HepG2 (cell line): ENCODE results near the gene NXPE3. TPM values are rescaled to one million over a fixed set of nuclear protein-coding genes. Genes with fewer than 3 reads are reported as not detected.

Source experiments
- ATAC-seq: fragments of 200-7000 bp; cut with Tn5 transposase; 3 replicates; pipeline ENCODE4 v1.9.1; 2020; ENCODE audit warnings: mild to moderate bottlenecking, moderate library complexity
- BruUV-seq: library from RNA; stranded (reverse); fragments of 400-500 nt; replicated peaks from 2 replicates; lab custom pipeline; 2021; lab: Mats Ljungman, UMichigan
- CTCF ChIA-PET: fragments of 300-600 bp; formaldehyde crosslinking; extraction: SDS; loops from one replicate; lab custom pipeline; 2021; ENCODE audit warnings: low total read pairs, inconsistent platforms, low intra/inter-chr PET ratio; lab: Yijun Ruan, JAX
- POLR2A ChIA-PET: fragments of 350-600 bp; sonication (Branson Sonifier 250); formaldehyde crosslinking; loops from one replicate; lab custom pipeline; 2020; ENCODE audit warnings: antibody characterized with exemption, inconsistent platforms; lab: Yijun Ruan, JAX
- DNase-seq: peaks from one replicate; pipeline ENCODE4 v3.0.0-alpha.2; 2015; ENCODE audit warnings: low spot score
- FAIRE-seq: peaks from 3 replicates; lab custom pipeline; 2011; peaks lifted over from hg19 to GRCh38; lab: Jason Lieb, UNC
- H2AFZ ChIP-seq: one replicate; pipeline ENCODE4 v1.6.1; 2011; ENCODE audit warnings: low read length, inconsistent platforms
- H3K27ac ChIP-seq: fragments of 300-600 bp; 3 replicates; pipeline ENCODE4 v1.8.0; 2011; ENCODE audit warnings: mixed run types, mild to moderate bottlenecking, mixed read lengths, low read length, inconsistent platforms; ENCODE audit not compliant: insufficient read depth; ENCODE audit errors: extremely low read length
- H3K27me3 ChIP-seq, 2 experiments: fragments of 200-600 bp in 1 of 2; 2 replicates in 1 of 2; 3 replicates in 1 of 2; pipeline versions ENCODE4 v1.6.0 to v1.8.0; 2011; ENCODE audit warnings: low read length in 2 of 2, mild to moderate bottlenecking in 2 of 2, moderate library complexity in 2 of 2, inconsistent platforms in 1 of 2; ENCODE audit not compliant: insufficient read depth in 2 of 2, control insufficient read depth in 1 of 2
- H3K36me3 ChIP-seq, 2 experiments: fragments of 200-600 bp in 1 of 2; replicated peaks in 1 of 2; 2 replicates in 1 of 2; 3 replicates in 1 of 2; pipeline versions ENCODE4 v1.5.1 to v1.8.0; 2011; ENCODE audit warnings: low read length in 2 of 2, inconsistent platforms in 1 of 2; ENCODE audit not compliant: insufficient read depth in 2 of 2, control insufficient read depth in 1 of 2
- H3K4me1 ChIP-seq: 2 replicates; pipeline ENCODE4 v1.5.1; 2012; ENCODE audit warnings: low read length, inconsistent platforms; ENCODE audit not compliant: insufficient read depth
- H3K4me2 ChIP-seq: 2 replicates; pipeline ENCODE4 v1.6.0; 2011; ENCODE audit warnings: low read depth, low read length, inconsistent platforms
- H3K4me3 ChIP-seq, 3 experiments: fragments of 200-600 bp in 1 of 3; sonication (generic), shearing (Covaris generic) in 1 of 3; replicated peaks in 1 of 3; 2 replicates each; pipeline ENCODE4 v1.5.1; 2011 to 2016; ENCODE audit warnings: low read length in 3 of 3, inconsistent platforms in 2 of 3, low read depth in 2 of 3, mild to moderate bottlenecking in 2 of 3, control low read depth in 1 of 3, mixed read lengths in 1 of 3; ENCODE audit not compliant: insufficient read depth in 1 of 3
- H3K79me2 ChIP-seq: one replicate; pipeline ENCODE4 v1.6.1; 2011; ENCODE audit warnings: low read length, inconsistent platforms; ENCODE audit not compliant: insufficient read depth
- H3K9ac ChIP-seq: 2 replicates; pipeline ENCODE4 v1.6.0; 2011; ENCODE audit warnings: mild to moderate bottlenecking, low read depth, low read length, inconsistent platforms; ENCODE audit not compliant: insufficient read depth
- H3K9me3 ChIP-seq: 2 replicates; pipeline ENCODE4 v1.5.1; 2012; ENCODE audit warnings: mild to moderate bottlenecking, low read length
- H4K20me1 ChIP-seq: 2 replicates; pipeline ENCODE4 v1.6.0; 2011; ENCODE audit warnings: inconsistent platforms, mild to moderate bottlenecking, low read length, moderate library complexity; ENCODE audit not compliant: insufficient read depth
- EHMT2 ChIP-seq: fragments of 200-600 bp; sonication (generic); IDR thresholded peaks from 2 replicates; pipeline ENCODE4 v1.7.0; 2017; ENCODE audit warnings: antibody characterized with exemption, low read depth, low read length, borderline replicate concordance
- MTF1 ChIP-seq: sonication (generic); formaldehyde crosslinking; IDR thresholded peaks from 2 replicates; pipeline ENCODE4 v1.5.0; 2020; ENCODE audit warnings: missing genetic modification reagents
- NCOA1 ChIP-seq: sonication (generic); formaldehyde crosslinking; IDR thresholded peaks from 2 replicates; pipeline ENCODE4 v1.9.0; 2021; ENCODE audit warnings: missing genetic modification reagents
- SNAI1 ChIP-seq: sonication (generic); formaldehyde crosslinking; IDR thresholded peaks from 2 replicates; pipeline ENCODE4 v1.5.0; 2020; ENCODE audit warnings: mild to moderate bottlenecking, missing genetic modification reagents, borderline replicate concordance
- WGBS: methylation state at CpG from one replicate; pipeline ENCODE4 v1.1.6; 2017; ENCODE audit warnings: low lambda C conversion rate; 5-methylcytosine and 5-hydroxymethylcytosine counted together
- in situ Hi-C: cut with HindIII; loops from 2 replicates; pipeline ENCODE4 v1.10.0; 2017; ENCODE audit warnings: low pct_unique_long_range_greater_than_20kb; ENCODE audit not compliant: extremely low pct_ligation_motif_present
- intact Hi-C: fragments of 100-400 bp; cut with micrococcal nuclease; formaldehyde crosslinking; loops from one replicate; pipeline ENCODE4 v1.10.0; 2022; ENCODE audit not compliant: unreplicated experiment
- polyA plus RNA-seq, 8 experiments: library from polyadenylated mRNA; depleted of rRNA in 3 of 8; stranded (reverse) in 7 of 8; unstranded in 1 of 8; fragments of >200 nt; fragmentation: Illumina TruSeq in 4 of 8; extraction: Trizol in 4 of 8; gene quantifications; 2 replicates each; pipeline versions ENCODE4 v1.2.1 to v1.2.3, GENCODE V29; 2011 to 2016; ENCODE audit warnings: low read depth in 4 of 8, missing spikeins in 1 of 8, mixed read lengths in 1 of 8; ENCODE audit not compliant: insufficient read depth in 1 of 8
- total RNA-seq, 5 experiments: library from RNA; depleted of rRNA; stranded (reverse); fragments of >200 nt; fragmentation: Illumina TruSeq; extraction: Trizol; gene quantifications; 2 replicates each; pipeline ENCODE4 v1.2.3, GENCODE V29; 2016; ENCODE audit warnings: low read depth in 1 of 5
- TF ChIP-seq, protein P1 (sequence below), 2 experiments: fragments of 450-650 bp in 1 of 2; sonication (generic) in 1 of 2; formaldehyde crosslinking in 1 of 2; IDR thresholded peaks; 2 replicates each; pipeline versions ENCODE4 v1.6.1 to v1.8.0; 2016 to 2022; ENCODE audit warnings: antibody characterized with exemption in 1 of 2, mild to moderate bottlenecking in 1 of 2, missing genetic modification reagents in 1 of 2
- TF ChIP-seq, protein P2 (sequence below): sonication (generic); formaldehyde crosslinking; IDR thresholded peaks from 2 replicates; pipeline ENCODE4 v1.9.0; 2021; ENCODE audit warnings: missing genetic modification reagents, mild to moderate bottlenecking, borderline replicate concordance
- TF ChIP-seq, protein P3 (sequence below): sonication (generic); formaldehyde crosslinking; IDR thresholded peaks from 2 replicates; pipeline ENCODE4 v1.5.0; 2020; ENCODE audit warnings: missing genetic modification reagents

Gene NXPE3
- total and polyA plus RNA-seq, 2 of the 13 experiments (the other 11 are each of a cell fraction or from before 2014, with no cell fraction given) = 3.5 to 4.7 TPM

DNA sequence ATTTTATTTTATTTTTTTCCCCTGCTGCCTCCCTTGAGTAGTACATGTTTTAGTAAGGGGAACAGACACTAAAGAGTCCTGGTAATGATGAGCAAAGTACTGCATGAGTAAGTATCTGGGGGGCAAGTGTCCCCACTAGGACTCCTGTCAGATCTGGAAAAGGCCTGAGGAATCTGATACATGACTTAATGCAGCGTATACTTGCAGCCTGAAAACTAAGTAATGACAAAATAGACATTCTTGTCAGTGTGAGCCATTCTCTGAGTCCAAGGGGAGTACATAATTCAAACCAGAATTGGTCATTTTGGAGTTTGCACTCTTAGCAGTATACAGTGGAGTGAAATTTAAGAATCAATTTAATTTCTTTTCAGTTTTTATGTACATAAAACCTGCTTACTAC lies 27.5 kb downstream of the NXPE3 start:
- WGBS = 88% methylated on average over 1 of the region's 1 CpG
- TF ChIP-seq, protein P1, sequence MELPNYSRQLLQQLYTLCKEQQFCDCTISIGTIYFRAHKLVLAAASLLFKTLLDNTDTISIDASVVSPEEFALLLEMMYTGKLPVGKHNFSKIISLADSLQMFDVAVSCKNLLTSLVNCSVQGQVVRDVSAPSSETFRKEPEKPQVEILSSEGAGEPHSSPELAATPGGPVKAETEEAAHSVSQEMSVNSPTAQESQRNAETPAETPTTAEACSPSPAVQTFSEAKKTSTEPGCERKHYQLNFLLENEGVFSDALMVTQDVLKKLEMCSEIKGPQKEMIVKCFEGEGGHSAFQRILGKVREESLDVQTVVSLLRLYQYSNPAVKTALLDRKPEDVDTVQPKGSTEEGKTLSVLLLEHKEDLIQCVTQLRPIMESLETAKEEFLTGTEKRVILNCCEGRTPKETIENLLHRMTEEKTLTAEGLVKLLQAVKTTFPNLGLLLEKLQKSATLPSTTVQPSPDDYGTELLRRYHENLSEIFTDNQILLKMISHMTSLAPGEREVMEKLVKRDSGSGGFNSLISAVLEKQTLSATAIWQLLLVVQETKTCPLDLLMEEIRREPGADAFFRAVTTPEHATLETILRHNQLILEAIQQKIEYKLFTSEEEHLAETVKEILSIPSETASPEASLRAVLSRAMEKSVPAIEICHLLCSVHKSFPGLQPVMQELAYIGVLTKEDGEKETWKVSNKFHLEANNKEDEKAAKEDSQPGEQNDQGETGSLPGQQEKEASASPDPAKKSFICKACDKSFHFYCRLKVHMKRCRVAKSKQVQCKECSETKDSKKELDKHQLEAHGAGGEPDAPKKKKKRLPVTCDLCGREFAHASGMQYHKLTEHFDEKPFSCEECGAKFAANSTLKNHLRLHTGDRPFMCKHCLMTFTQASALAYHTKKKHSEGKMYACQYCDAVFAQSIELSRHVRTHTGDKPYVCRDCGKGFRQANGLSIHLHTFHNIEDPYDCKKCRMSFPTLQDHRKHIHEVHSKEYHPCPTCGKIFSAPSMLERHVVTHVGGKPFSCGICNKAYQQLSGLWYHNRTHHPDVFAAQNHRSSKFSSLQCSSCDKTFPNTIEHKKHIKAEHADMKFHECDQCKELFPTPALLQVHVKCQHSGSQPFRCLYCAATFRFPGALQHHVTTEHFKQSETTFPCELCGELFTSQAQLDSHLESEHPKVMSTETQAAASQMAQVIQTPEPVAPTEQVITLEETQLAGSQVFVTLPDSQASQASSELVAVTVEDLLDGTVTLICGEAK (IDR thresholded peaks at IDR 0.05) = no peak
- TF ChIP-seq, protein P1 (CRISPR knock-in tag; IDR thresholded peaks at IDR 0.05) = no peak
- TF ChIP-seq EHMT2 = no peak
- TF ChIP-seq, protein P2, sequence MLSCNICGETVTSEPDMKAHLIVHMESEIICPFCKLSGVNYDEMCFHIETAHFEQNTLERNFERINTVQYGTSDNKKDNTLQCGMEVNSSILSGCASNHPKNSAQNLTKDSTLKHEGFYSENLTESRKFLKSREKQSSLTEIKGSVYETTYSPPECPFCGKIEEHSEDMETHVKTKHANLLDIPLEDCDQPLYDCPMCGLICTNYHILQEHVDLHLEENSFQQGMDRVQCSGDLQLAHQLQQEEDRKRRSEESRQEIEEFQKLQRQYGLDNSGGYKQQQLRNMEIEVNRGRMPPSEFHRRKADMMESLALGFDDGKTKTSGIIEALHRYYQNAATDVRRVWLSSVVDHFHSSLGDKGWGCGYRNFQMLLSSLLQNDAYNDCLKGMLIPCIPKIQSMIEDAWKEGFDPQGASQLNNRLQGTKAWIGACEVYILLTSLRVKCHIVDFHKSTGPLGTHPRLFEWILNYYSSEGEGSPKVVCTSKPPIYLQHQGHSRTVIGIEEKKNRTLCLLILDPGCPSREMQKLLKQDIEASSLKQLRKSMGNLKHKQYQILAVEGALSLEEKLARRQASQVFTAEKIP = no peak
- no peak for TF ChIP-seq SNAI1 (CRISPR knock-in tag)
- TF ChIP-seq, protein P3, sequence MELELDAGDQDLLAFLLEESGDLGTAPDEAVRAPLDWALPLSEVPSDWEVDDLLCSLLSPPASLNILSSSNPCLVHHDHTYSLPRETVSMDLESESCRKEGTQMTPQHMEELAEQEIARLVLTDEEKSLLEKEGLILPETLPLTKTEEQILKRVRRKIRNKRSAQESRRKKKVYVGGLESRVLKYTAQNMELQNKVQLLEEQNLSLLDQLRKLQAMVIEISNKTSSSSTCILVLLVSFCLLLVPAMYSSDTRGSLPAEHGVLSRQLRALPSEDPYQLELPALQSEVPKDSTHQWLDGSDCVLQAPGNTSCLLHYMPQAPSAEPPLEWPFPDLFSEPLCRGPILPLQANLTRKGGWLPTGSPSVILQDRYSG (CRISPR knock-in tag) = no peak
- TF ChIP-seq MTF1 (CRISPR knock-in tag) = no peak
- no peak for TF ChIP-seq NCOA1 (CRISPR knock-in tag)

More for the DNA sequence above, 27.5 kb downstream of the NXPE3 start:
- no peak overlapping the region for H3K27ac ChIP-seq
- H3K79me2 ChIP-seq = no peaks in the 10 kb centered on the region
- no TSS peak for BruUV-seq
- H3K27me3 ChIP-seq = no peaks in the 10 kb centered on the region
- H4K20me1 ChIP-seq = no peaks in the 10 kb centered on the region
- ChIA-PET POLR2A (no interaction called here), CTCF (interaction anchor here (1.2 kb wide), 1 partner anchor 418 kb away, joined by 3 read pairs; no protein-coding TSS in a partner anchor)
- H3K9me3 ChIP-seq = no peaks in the 10 kb centered on the region
- H3K4me3 ChIP-seq = no peak overlapping the region
- ATAC-seq (no peak), DNase-seq (no peak), FAIRE-seq (no peak)
- no peak overlapping the region for H2AFZ ChIP-seq
- H3K9ac ChIP-seq = no peak overlapping the region
- in situ Hi-C loops (loop anchor here (5.0 to 10.0 kb wide), 2 partner anchors 421 to 728 kb away; no protein-coding TSS in a partner anchor), intact Hi-C loops (loop anchor here (10.0 kb wide), 1 partner anchor 188 kb away; no protein-coding TSS in a partner anchor)
- peaks cover 32% of the 10 kb centered on the region for H3K4me1 ChIP-seq
- 0 out of 5 replicates have a peak, but pooled peaks cover 0 to 2% of the 10 kb centered on the region in 2 experiments for H3K36me3 ChIP-seq
- no peak overlapping the region; the same call in 1 of the 2 replicates for H3K4me2 ChIP-seq
